Stimulated activated effector memory CD8-positive, alpha-beta T cell treated with anti-CD3 and anti-CD28 coated beads, Interleukin-12 subunit alpha, Interleukin-12 subunit beta, amount 100 ng/mL, for 72 hours (primary cell): Measurements from ENCODE around the gene POTEF.
"Not testable (repeated sequence)": the region's sequence is repeated elsewhere in the genome, so short reads cannot be mapped to it uniquely, and the experiment has no call there.

Source experiments
- ATAC-seq: fragments of 150-1000 bp; cut with Tn5 transposase; 2 replicates; pipeline ENCODE4 v1.10.0; 2021
- DNase-seq, 2 donors: peaks; one replicate each; pipeline ENCODE4 v3.0.0; 2021 to 2022; ENCODE audit warnings: low spot score in 2 of 2
- H3K27ac Mint-ChIP-seq: one replicate; pipeline ENCODE4 v1.8.0; 2022; ENCODE audit warnings: mild to moderate bottlenecking, mixed read lengths
- H3K36me3 Mint-ChIP-seq: one replicate; pipeline ENCODE4 v1.8.0; 2022; ENCODE audit warnings: mild to moderate bottlenecking, mixed read lengths
- H3K4me1 Mint-ChIP-seq: one replicate; pipeline ENCODE4 v1.8.0; 2022; ENCODE audit warnings: mixed read lengths
- H3K4me3 Mint-ChIP-seq: one replicate; pipeline ENCODE4 v1.8.0; 2022; ENCODE audit warnings: mild to moderate bottlenecking, mixed read lengths
- H3K9me3 Mint-ChIP-seq: one replicate; pipeline ENCODE4 v1.8.0; 2022; ENCODE audit warnings: mixed read lengths

Gene POTEF

GRCh38 chr2:130056336-130056735, 72.7 kb downstream of the POTEF start:
- ATAC-seq, H3K27ac Mint-ChIP-seq, H3K9me3 Mint-ChIP-seq, DNase-seq, H3K4me1 Mint-ChIP-seq, H3K36me3 Mint-ChIP-seq, H3K4me3 Mint-ChIP-seq: not testable (repeated sequence)

GRCh38 chr2:130053217-130053911, 75.7 kb downstream of the POTEF start:
- not testable (repeated sequence) for H3K9me3 Mint-ChIP-seq, DNase-seq, H3K4me1 Mint-ChIP-seq, ATAC-seq, H3K4me3 Mint-ChIP-seq, H3K36me3 Mint-ChIP-seq, H3K27ac Mint-ChIP-seq

GRCh38 chr2:130052376-130052775, 76.6 kb downstream of the POTEF start:
- not testable (repeated sequence) for DNase-seq, H3K9me3 Mint-ChIP-seq, H3K4me1 Mint-ChIP-seq, ATAC-seq, H3K27ac Mint-ChIP-seq, H3K36me3 Mint-ChIP-seq, H3K4me3 Mint-ChIP-seq

GRCh38 chr2:130048422-130048821, 80.6 kb downstream of the POTEF start:
- H3K4me1 Mint-ChIP-seq, H3K27ac Mint-ChIP-seq, H3K36me3 Mint-ChIP-seq, H3K4me3 Mint-ChIP-seq, H3K9me3 Mint-ChIP-seq, DNase-seq, ATAC-seq: not testable (repeated sequence)

GRCh38 chr2:130038265-130038603, 90.8 kb downstream of the POTEF start:
- H3K4me3 Mint-ChIP-seq, DNase-seq, ATAC-seq, H3K9me3 Mint-ChIP-seq, H3K4me1 Mint-ChIP-seq, H3K36me3 Mint-ChIP-seq, H3K27ac Mint-ChIP-seq: not testable (repeated sequence)

GRCh38 chr2:130025931-130026330, 103.1 kb downstream of the POTEF start:
- H3K4me3 Mint-ChIP-seq, H3K27ac Mint-ChIP-seq, H3K9me3 Mint-ChIP-seq, DNase-seq, ATAC-seq, H3K36me3 Mint-ChIP-seq, H3K4me1 Mint-ChIP-seq: not testable (repeated sequence)
